Caco-2 (cell line): ENCODE measurements around the gene BLTP3A. TPM values are rescaled to one million over a fixed set of nuclear protein-coding genes. Genes with fewer than 3 reads are reported as not detected.

Source experiments
- BruUV-seq: library from RNA; stranded (reverse); fragments of 400-500 nt; replicated peaks from 2 replicates; lab custom pipeline; 2021; lab: Mats Ljungman, UMichigan
- CTCF ChIA-PET: fragments of 300-600 bp; sonication (Branson Sonifier 250); formaldehyde crosslinking; loops from one replicate; lab custom pipeline; 2022; ENCODE audit warnings: antibody characterized with exemption; lab: Charles Lee
- POLR2A ChIA-PET: fragments of 300-600 bp; sonication (Branson Sonifier 250); formaldehyde crosslinking; loops from one replicate; lab custom pipeline; 2022; ENCODE audit warnings: antibody characterized with exemption; lab: Charles Lee
- DNase-seq, 2 experiments: peaks; one replicate each; pipeline versions ENCODE4 v3.0.0 to v3.0.0-alpha.2; 2020 to 2022
- H3K27me3 ChIP-seq: replicated peaks from 2 replicates; pipeline ENCODE4 v1.6.0; 2011; ENCODE audit warnings: low read length; ENCODE audit not compliant: control insufficient read depth, insufficient read depth
- H3K36me3 ChIP-seq: 2 replicates; pipeline ENCODE4 v1.5.1; 2011; ENCODE audit warnings: low read length; ENCODE audit not compliant: control insufficient read depth, insufficient read depth
- H3K4me1 ChIP-seq: fragments of 250-450 bp; sonication (Bioruptor Pico); 2 replicates; pipeline ENCODE4 v1.5.1; 2020; ENCODE audit warnings: mild to moderate bottlenecking
- H3K4me3 ChIP-seq: 2 replicates; pipeline ENCODE4 v1.5.1; 2011; ENCODE audit warnings: low read depth, mild to moderate bottlenecking, control low read depth, low read length
- H3K9me3 ChIP-seq: fragments of 250-450 bp; sonication (Bioruptor Pico); 2 replicates; pipeline ENCODE4 v1.5.1; 2020; ENCODE audit warnings: mild to moderate bottlenecking, moderate library complexity
- H3K27ac Mint-ChIP-seq: one replicate; pipeline ENCODE4 v1.8.0; 2022; ENCODE audit warnings: mixed read lengths; ENCODE audit not compliant: unreplicated experiment
- H3K27me3 Mint-ChIP-seq: one replicate; pipeline ENCODE4 v1.8.0; 2022; ENCODE audit warnings: mixed read lengths; ENCODE audit not compliant: insufficient read depth, unreplicated experiment
- H3K36me3 Mint-ChIP-seq: one replicate; pipeline ENCODE4 v1.8.0; 2022; ENCODE audit warnings: mild to moderate bottlenecking, mixed read lengths; ENCODE audit not compliant: insufficient read depth, unreplicated experiment
- H3K4me1 Mint-ChIP-seq: one replicate; pipeline ENCODE4 v1.8.0; 2022; ENCODE audit warnings: low read depth, mixed read lengths; ENCODE audit not compliant: unreplicated experiment
- H3K4me3 Mint-ChIP-seq: one replicate; pipeline ENCODE4 v1.8.0; 2022; ENCODE audit warnings: mild to moderate bottlenecking, moderate library complexity, mixed read lengths; ENCODE audit not compliant: unreplicated experiment
- H3K9me3 Mint-ChIP-seq: one replicate; pipeline ENCODE4 v1.8.0; 2022; ENCODE audit warnings: mixed read lengths; ENCODE audit not compliant: unreplicated experiment
- CTCF ChIP-seq, 2 experiments: fragments of 200-600 bp in 1 of 2; IDR thresholded peaks; 1 replicate in 1 of 2; 2 replicates in 1 of 2; pipeline versions ENCODE4 v1.5.1 to v1.8.0; 2011 to 2022; ENCODE audit warnings: antibody characterized with exemption in 1 of 2, control low read depth in 1 of 2, inconsistent platforms in 1 of 2, low read depth in 1 of 2, low read length in 1 of 2, mild to moderate bottlenecking in 1 of 2, moderate library complexity in 1 of 2; ENCODE audit not compliant: insufficient read depth in 1 of 2, severe bottlenecking in 1 of 2, unreplicated experiment in 1 of 2
- intact Hi-C: fragments of 100-400 bp; cut with micrococcal nuclease; formaldehyde crosslinking; loops from one replicate; pipeline ENCODE4 v1.10.0; 2022; ENCODE audit not compliant: unreplicated experiment
- total RNA-seq: library from RNA; stranded (reverse); gene quantifications from 2 replicates; pipeline ENCODE4 v1.2.3, GENCODE V29; 2022

The BLTP3A gene
- total RNA-seq, 1 experiment from 2014 or later = 41.6 TPM

- POLR2A ChIA-PET = no interaction called here
- Mint-ChIP-seq H3K36me3 (peaks cover 74% of the 10 kb centered on the region), H3K27me3 (no peaks in the 10 kb centered on the region), H3K4me1 (no peaks in the 10 kb centered on the region), H3K4me3 (no peak overlapping the region), H3K9me3 (no peaks in the 10 kb centered on the region), H3K27ac (no peak overlapping the region)
- CTCF ChIA-PET = interaction anchor here (0.6 kb wide), 1 partner anchor 793 kb away, joined by 4 read pairs; no protein-coding TSS in a partner anchor
- Histone ChIP-seq H3K9me3 (no peaks in the 10 kb centered on the region), H3K4me1 (no peaks in the 10 kb centered on the region), H3K4me3 (no peak overlapping the region), H3K27me3 (no peaks in the 10 kb centered on the region), H3K36me3 (no peaks in the 10 kb centered on the region; the same call in 1 of the 2 replicates)
- no peak for DNase-seq
- no TSS peak for BruUV-seq
- no peak for TF ChIP-seq CTCF (IDR thresholded peaks at IDR 0.05; ENCODE audit: insufficient read depth in 1 of 2, low read depth in 1 of 2, low read length in 1 of 2, severe bottlenecking in 1 of 2, unreplicated experiment in 1 of 2)
- intact Hi-C loops = no loop called here
Measured at GRCh38 chr6:34829137-34829536, 37.3 kb downstream of the BLTP3A start.

- no TSS peak for BruUV-seq
- POLR2A ChIA-PET = interaction anchor here (0.6 kb wide), 1 partner anchor 129 kb away, joined by 3 read pairs; no protein-coding TSS in a partner anchor
Measured at GRCh38 chr6:34832942-34833341, 41.1 kb downstream of the BLTP3A start.

GRCh38 chr6:34834789-34835518 lies 43.1 kb downstream of the BLTP3A start:
- Histone ChIP-seq H3K27me3 (no peaks in the 10 kb centered on the region), H3K4me3 (no peak overlapping the region), H3K36me3 (no peaks in the 10 kb centered on the region), H3K9me3 (no peaks in the 10 kb centered on the region), H3K4me1 (no peaks in the 10 kb centered on the region)
- DNase-seq = no peak
- no peak for TF ChIP-seq CTCF (IDR thresholded peaks at IDR 0.05; ENCODE audit: insufficient read depth in 1 of 2, low read depth in 1 of 2, low read length in 1 of 2, severe bottlenecking in 1 of 2, unreplicated experiment in 1 of 2)
- Mint-ChIP-seq H3K4me3 (no peak overlapping the region), H3K27me3 (no peaks in the 10 kb centered on the region), H3K4me1 (no peaks in the 10 kb centered on the region), H3K27ac (no peak overlapping the region), H3K9me3 (no peaks in the 10 kb centered on the region), H3K36me3 (peaks cover 87% of the 10 kb centered on the region)
- no TSS peak for BruUV-seq
- ChIA-PET POLR2A (no interaction called here), CTCF (no interaction called here)
- intact Hi-C loops = no loop called here

More at GRCh38 chr6:34832942-34833341, 41.1 kb downstream of the BLTP3A start:
- Mint-ChIP-seq H3K4me3 (no peak overlapping the region), H3K36me3 (peaks cover 78% of the 10 kb centered on the region), H3K9me3 (no peaks in the 10 kb centered on the region), H3K4me1 (no peaks in the 10 kb centered on the region), H3K27me3 (no peaks in the 10 kb centered on the region), H3K27ac (no peak overlapping the region)
- no peak for DNase-seq
- no peak for TF ChIP-seq CTCF (IDR thresholded peaks at IDR 0.05; ENCODE audit: insufficient read depth in 1 of 2, low read depth in 1 of 2, low read length in 1 of 2, severe bottlenecking in 1 of 2, unreplicated experiment in 1 of 2)
- no peaks in the 10 kb centered on the region; the same call in 1 of the 2 replicates for H3K36me3 ChIP-seq
- CTCF ChIA-PET = no interaction called here
- no peaks in the 10 kb centered on the region for H3K9me3 ChIP-seq
- H3K27me3 ChIP-seq = no peaks in the 10 kb centered on the region
- intact Hi-C loops = no loop called here
- H3K4me3 ChIP-seq = no peak overlapping the region
- H3K4me1 ChIP-seq = no peaks in the 10 kb centered on the region
